Measurements from ENCODE around the gene SPAG5.

Gene SPAG5

GRCh38 chr17:28544402-28545140 lies 54.3 kb downstream of the SPAG5 start:
- DNase-seq (ENCODE audit: low read depth), result no peak
- H3K4me3 ChIP-seq (ENCODE audit: low read depth, low read length), result no peak overlapping the region
- TF ChIP-seq CTCF (IDR thresholded peaks at IDR 0.05; ENCODE audit: low read depth, low read length, missing control alignments), result no peak

GRCh38 chr17:28541439-28541838 lies 57.4 kb downstream of the SPAG5 start:
- no peak for DNase-seq (ENCODE audit: low read depth)
- no peak overlapping the region for H3K4me3 ChIP-seq (ENCODE audit: low read depth, low read length)
- TF ChIP-seq CTCF (IDR thresholded peaks at IDR 0.05; ENCODE audit: low read depth, low read length, missing control alignments), result no peak

GRCh38 chr17:28540231-28540630 lies 58.6 kb downstream of the SPAG5 start:
- no peak for DNase-seq (ENCODE audit: low read depth)
- H3K4me3 ChIP-seq (ENCODE audit: low read depth, low read length), result no peak overlapping the region
- no peak for TF ChIP-seq CTCF (IDR thresholded peaks at IDR 0.05; ENCODE audit: low read depth, low read length, missing control alignments)

GRCh38 chr17:28538296-28538895 lies 60.4 kb downstream of the SPAG5 start:
- no peak for DNase-seq (ENCODE audit: low read depth)
- TF ChIP-seq CTCF (IDR thresholded peaks at IDR 0.05; ENCODE audit: low read depth, low read length, missing control alignments), result no peak
- H3K4me3 ChIP-seq (ENCODE audit: low read depth, low read length), result no peak overlapping the region

- TF ChIP-seq CTCF (IDR thresholded peaks at IDR 0.05; ENCODE audit: low read depth, low read length, missing control alignments), result no peak
Observed at GRCh38 chr17:28537219-28537610, 61.6 kb downstream of the SPAG5 start.

GRCh38 chr17:28536532-28537218 lies 62.1 kb downstream of the SPAG5 start:
- no peak overlapping the region for H3K4me3 ChIP-seq (ENCODE audit: low read depth, low read length)
- TF ChIP-seq CTCF (IDR thresholded peaks at IDR 0.05; ENCODE audit: low read depth, low read length, missing control alignments), result no peak
- no peak for DNase-seq (ENCODE audit: low read depth)

More at GRCh38 chr17:28537219-28537610, 61.6 kb downstream of the SPAG5 start:
- no peak overlapping the region for H3K4me3 ChIP-seq (ENCODE audit: low read depth, low read length)
- no peak for DNase-seq (ENCODE audit: low read depth)
